Measurements from ENCODE around the gene TRAPPC12. TPM values are rescaled to one million over a fixed set of nuclear protein-coding genes. Genes with fewer than 3 reads are reported as not detected.
"Not testable (repeated sequence)": the region's sequence is repeated elsewhere in the genome, so short reads cannot be mapped to it uniquely, and the experiment has no call there.

The TRAPPC12 gene
- total RNA-seq, 1 donor from 2014 or later: 133 TPM

DNA sequence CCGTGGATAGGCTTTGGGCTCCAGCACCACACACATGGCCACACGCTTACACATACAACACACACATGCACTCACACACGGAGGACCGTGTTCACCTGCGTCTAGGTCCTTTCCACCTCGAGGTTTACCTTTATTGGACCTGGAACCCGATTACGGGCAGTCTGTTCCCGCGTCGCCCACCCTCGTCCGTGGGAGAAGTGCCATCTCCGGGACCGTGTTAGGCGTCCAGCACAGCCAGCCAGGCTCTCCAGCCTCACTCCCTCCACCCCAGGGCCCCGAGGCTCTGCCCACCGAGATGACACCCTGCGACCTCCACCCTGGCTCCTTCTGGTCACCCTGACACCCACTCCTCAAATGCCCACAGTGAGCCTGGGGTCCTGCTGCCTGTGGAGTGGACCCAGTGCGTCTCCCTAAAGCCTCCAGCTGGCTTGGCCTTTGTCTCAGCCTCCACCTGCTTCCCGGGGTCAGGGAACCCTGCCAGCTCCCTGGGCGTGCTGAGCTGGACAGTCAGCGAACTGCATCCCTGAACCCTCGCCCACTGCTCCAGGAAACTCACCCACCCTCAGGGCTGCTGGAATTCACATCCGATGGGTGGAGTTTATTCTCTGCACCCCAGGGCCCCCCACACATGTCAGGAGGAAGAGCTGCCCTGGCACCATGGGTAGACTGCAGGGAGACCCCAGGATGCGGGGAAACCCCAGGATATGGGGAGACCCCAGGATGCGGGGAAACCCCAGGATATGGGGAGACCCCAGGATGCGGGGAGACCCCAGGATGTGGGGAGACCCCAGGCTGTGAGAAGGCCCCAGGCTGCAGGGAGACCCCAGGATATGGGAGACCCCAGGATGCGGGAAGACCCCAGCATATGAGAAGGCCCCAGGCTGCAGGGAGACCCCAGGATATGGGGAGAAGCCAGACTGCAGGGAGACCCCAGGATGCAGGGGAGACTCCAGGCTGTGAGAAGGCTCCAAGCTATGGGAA is 106.8 kb downstream of the TRAPPC12 start:
- DNase-seq (ENCODE audit: low spot score): no peak

DNA sequence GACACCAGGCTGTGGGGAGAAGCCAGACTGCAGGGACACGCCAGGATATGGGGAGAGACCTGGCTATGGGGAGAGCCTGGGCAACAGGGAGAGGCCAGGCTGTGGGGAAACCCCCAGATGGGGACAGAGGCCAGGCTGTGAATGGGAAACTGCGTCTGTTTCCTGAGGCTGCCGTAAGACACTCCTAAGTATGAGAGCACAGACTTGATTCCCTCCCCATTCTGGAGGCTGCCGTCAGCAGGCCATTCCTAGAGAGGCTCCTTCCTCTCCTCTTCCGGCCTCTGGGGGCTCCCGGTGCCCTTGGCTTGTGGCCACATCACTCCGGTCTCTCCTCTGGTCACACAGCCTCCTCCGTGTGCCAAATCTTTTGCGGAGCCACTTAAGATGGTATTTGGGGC is 107.5 kb downstream of the TRAPPC12 start:
- no peak for DNase-seq (ENCODE audit: low spot score)

DNA sequence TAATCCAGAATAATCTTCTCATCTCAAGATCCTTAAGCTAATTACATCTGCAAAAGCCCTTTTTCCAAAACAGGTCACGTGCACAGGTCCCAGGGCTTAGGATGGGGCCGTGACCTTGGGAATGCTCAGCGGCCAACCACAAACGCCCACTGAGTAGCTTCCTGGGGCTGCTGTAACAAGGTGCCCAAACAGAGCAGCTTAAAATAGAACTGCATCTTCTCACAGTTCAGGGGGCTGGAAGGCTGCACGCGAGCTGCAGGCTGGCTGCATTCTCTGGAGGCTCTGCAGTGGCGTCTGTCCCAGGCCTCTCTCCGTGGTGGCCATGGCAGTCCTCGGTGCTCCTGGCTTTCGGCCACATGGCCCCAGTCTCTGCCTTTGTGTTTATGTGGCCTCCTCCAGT is 107.9 kb downstream of the TRAPPC12 start:
- no peak for DNase-seq (ENCODE audit: low spot score)

DNA sequence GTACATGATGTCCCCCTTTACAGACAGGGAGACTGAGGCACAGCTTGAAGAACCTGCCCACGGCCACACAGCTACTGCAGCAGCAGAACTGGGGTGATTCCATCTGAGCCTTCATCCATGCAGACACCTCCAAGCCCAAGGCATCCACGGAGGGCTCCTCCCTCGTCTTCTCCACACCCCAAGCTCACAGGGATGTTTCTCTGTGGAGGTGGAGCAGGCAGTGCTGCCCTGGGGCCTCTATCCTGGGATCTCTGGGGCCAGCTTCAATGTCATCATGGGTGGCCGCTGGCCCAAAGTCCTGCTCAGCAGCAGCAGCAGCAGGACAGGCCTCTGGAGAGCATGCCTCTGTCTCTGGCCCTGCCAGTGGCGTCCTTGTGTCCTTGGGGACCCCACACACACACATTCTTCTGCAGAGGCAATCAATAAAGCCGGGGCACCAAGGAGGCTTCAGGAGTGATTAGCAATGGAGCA is 108.6 kb downstream of the TRAPPC12 start:
- no peak for DNase-seq (ENCODE audit: low spot score)

DNA sequence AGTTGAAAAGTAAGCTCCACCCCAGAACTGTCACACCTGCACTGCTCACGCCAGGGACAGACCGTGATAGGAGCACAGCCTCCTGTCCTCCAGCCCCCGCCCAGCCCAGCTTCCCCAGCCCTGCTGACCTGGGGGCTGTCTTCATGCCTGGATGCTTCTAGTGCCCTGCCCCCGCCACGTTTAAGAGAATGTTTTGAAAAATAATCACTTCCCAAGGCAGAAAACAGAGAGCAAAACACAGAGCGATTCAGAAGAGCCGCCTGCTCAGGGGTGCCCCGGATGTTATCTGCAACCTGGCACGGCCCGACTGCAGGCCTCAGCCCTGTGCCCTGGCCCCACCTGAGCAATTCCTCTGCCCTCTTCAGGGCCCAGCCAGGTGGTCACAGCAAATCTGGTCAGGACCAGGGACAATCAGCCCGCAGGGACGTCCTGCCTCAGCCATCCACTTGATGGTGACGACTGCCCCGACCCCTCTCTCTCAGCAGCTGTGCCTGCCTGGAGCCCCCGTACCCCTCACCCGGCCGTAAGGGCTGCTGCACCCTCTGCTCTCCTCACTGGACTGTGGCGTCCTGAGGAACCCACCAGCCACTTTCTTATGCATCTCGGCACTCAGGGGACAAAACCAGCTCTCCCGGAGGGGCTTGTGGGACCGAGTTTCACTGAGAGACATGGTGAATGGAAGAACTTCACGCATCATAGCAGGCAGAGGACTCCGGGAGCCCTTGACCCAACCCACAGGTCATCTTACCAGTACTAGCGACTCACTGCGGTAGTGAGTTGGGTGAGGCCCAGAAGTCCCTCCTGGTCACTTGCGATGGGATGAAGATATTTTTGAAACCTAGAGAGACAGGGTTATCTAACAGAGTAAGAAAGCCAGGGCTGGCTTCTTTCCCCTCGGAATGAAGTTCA is 109.6 kb downstream of the TRAPPC12 start:
- peak; percentile 8 for DNase-seq (ENCODE audit: low spot score)

DNA sequence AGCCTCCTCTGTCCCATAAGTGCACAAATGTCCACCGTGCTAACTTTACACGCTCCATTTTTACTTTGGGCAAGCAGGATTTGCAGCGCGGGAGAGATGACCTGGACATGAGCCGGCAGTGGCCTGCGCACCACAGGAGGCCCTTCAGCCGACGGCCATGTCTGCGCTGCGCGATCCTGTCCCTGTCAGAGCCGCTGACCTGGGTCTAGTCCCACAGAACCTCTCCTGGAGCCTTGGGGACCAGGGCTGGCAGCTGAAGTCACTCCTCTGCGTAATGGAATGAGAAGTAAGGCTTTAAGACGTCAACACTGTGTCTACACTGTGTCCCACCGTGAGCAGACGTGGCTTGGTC is 110.2 kb downstream of the TRAPPC12 start:
- DNase-seq (ENCODE audit: low spot score): no peak

DNA sequence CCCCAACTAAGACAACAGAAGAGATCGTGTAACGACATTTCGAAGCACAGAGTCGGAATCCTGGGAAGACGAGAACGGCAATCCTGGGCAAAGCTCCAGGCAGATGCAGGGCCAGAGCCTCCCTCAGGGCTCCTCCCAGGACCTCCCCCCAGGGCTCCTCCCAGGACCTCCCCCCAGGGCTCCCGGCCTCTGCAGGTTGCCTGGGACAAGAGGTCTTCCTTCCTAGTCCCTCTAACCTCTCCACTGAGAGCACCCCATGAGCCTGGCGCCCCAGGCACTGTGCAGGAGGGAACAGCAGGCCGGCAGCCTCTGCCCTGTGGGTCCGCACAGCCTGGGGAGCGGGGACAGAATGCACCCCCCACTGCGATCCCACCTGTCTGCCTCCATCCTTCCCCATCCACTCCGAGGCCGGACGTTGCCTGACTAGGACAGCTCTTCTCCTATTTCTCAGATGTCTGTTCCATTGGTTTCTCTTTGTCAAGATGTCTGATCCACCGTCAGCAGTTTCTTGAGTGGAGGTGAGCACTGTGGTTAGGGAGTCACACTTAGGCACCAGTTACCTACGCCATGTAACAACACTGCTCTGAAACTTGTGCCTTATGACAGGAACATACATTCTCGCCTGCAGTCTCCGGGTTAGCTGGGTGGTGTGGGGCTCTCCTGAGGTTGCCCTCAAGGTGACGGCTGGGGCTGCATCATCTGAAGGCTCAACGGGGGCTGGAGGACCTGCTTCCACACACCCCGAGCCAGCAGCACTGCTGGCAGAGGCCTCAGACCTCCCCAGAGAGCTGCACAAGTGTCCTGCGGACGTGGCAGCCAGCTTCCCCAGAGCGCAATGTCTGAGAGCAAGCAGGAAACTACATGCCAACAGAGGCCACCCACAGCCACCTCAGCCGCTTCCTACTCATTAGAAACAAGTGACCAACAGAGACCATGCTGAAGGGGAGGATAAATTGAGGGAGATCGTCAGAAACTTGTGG is 111.0 kb downstream of the TRAPPC12 start:
- no peak for DNase-seq (ENCODE audit: low spot score)

DNA sequence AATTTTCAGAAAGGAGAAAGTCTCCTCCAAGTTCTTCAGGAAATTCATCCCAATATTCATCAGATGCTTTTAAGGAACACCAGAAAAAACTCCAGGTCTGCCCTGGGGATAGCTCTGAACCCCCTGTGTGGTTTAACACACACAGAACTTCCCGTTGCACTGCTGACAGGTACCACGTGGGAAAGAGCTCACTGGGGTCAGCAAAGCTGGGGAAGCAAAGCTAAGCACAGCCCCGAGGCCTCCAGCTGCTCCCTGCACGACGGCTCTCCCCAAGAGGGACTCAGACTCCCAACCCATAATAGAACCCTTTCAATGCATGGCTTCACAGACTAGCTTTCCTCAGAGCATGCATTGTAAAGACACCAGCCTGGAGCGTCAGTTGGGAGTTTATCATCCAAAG is 111.8 kb downstream of the TRAPPC12 start:
- DNase-seq (ENCODE audit: low spot score): no peak

DNA sequence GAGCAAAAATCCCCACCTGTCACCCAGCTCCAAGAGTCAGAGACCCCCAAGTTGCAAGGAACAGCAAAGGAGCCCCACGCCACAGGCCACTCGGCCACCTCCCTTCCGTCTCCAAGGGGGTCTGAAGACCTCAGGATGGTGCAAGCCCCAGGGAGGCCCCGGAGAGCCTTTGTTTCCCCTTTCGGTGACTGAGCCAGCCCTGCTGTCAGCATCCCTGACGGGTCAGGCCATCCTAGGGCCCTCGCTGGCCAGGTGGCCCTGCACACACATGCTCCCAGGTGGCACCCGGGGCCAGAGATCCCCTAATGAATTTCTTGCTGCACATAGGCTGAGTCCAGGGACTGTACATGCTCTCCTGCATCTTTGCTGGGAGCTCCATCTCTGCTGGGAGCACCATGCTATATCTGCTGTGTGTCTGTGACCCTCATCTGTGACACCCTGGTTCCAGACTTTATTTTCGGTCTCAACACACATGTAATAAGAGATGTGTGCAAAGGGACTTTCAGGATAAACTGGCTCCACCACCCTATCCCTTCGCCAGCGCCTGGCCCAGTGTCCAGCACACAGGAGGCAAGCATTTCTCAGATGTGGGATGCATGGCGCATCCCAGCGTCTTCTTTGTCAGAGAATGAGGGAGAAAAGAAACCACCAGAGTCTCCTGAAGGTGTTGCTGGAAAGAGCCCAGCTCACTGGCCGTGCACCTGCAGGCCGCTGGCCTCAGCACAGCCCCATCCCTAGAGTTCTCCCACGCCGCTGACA is 112.4 kb downstream of the TRAPPC12 start:
- no peak for DNase-seq (ENCODE audit: low spot score)

DNA sequence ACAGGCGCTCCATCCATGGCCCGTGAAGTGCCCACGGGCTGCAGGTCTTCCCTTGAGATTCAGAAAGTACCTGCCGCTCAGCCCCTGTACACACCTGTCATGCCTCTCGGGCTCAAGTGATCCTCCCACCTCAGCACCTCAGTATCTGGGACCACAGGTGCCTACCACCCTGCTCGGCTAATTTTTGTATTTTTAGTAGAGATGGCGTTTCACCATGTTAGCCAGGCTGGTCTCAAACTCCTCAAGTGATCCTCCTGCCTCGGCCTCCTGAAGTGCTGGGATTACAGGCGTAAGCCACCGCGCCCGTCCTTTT is 112.9 kb downstream of the TRAPPC12 start:
- DNase-seq (ENCODE audit: low spot score): not testable (repeated sequence)

DNA sequence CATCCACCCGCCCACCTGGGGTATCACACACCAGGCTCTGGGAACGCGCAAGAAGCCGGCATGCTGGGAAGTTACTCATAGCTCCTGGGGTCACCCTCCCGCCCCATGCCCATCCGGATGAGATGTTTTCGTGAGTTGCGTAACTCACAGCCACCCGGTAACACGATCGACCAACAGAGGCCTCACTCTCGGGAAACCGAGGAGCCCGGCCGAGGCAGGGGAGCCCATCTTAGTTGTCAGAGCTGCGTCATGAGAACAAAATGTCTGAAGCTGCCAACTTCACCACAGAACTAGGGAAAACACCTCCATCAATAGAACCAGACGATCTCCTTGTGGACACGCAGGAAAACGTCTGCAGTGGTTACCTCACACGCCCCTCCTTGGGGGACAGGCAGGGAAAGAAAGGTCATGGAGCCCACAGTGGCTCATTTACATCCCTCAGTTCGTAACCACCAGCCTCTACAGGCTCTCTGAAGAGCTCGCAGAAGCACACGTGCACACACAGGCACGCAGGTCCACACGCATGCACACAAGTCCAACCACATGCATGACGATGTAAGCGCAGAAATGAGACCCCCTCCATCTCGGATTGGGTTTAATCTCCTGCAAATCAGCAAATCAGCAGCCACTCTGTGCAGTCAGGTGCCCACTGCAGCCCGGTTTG is 113.6 kb downstream of the TRAPPC12 start:
- DNase-seq (ENCODE audit: low spot score): no peak

DNA sequence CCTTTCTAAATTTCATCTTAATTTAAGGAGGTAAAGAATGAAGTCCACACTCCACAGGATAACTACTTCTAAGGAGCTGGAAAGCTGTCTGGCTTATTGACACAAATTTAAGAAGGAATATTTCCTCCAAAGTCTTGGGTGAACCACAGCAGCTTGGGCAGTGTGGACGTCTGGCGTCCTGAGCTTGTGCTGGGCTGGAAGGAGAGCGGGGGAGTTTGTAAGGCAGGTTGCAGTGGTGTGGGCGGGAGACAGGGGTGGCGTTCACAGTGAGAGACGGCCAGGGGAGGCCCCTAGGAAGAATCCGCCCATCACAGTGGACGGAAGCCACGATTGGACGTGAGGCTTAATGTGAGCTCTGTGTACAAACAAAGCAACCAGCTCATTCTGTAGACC is 114.1 kb downstream of the TRAPPC12 start:
- DNase-seq (ENCODE audit: low spot score): peak; percentile 63

DNA sequence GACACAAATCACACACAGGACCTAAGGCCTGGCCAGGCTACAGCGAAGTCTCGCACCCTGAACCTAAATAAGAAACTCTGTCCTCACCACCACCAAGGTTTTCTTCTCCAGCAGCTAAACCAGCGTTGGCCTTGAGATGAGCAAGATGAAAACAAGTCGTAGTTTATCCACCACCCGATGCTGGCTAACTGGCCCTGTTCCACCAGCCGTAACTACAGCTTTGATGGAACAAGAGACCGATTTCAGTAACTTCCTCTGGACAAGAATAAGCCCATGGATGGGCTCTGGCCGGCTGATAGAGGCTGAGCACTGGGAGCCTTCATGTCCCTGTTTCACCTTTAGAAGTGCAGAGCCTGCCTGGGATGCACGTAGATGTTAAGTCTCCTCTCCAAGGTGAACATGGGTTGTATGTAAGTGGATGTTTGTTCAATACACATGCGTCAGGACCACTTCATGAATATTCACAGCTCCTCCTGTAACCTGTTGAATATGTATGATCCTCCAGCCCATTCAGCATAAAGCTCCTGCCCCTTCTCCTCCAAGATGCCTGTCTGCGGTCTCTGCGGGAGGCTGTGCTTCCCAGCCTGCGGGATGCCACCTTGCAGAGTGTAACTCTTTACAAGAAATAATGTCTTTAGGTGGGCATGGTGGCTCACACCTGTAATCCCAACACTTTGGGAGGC is 115.6 kb downstream of the TRAPPC12 start:
- DNase-seq (ENCODE audit: low spot score): no peak

DNA sequence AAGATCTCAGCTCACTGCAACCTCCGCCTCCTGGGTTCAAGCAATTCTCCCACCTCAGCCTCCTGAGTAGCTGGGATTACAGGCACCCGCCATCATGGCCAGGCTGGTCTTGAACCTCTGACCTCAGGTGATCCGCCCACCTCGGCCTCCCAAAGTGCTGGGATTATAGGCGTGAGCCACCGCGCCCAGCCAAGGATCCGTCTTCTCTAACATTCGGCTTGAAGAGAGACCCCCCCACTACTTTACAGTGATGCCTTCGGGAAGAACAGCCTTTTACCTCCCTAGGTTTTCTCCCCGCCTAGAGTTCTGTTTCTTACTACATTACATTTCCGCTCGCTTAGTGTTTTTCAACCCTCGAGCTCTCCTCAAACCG is 117.2 kb downstream of the TRAPPC12 start:
- not testable (repeated sequence) for DNase-seq (ENCODE audit: low spot score)

DNA sequence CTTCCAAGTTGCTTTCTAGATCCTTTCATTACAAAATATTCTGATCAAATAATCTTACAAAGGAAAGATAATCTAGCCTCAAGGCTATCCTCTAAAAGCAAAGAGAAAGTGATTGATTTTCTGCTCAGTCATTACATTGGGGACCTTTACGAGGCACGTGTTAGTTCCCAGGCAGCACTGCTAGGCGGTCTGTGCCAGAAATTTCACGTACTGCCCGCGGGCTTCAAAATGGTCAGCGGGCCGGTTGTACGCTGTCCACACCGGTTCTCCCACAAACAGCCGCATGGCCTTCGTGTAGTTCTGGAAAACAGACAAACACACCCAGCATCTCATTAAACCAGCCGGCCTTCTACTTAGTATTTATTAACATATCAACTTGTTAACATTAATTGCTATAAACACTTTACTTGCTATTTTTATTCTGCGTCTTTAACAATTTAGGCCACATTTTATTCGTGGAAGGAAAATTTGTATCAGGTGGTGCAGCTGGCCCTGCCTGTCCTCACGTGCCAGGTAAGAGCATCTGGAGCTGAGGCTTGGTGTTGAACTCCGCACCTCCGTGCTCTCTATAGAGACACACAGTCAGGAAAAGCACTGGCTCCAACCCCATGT is 119.4 kb downstream of the TRAPPC12 start:
- DNase-seq (ENCODE audit: low spot score): no peak

DNA sequence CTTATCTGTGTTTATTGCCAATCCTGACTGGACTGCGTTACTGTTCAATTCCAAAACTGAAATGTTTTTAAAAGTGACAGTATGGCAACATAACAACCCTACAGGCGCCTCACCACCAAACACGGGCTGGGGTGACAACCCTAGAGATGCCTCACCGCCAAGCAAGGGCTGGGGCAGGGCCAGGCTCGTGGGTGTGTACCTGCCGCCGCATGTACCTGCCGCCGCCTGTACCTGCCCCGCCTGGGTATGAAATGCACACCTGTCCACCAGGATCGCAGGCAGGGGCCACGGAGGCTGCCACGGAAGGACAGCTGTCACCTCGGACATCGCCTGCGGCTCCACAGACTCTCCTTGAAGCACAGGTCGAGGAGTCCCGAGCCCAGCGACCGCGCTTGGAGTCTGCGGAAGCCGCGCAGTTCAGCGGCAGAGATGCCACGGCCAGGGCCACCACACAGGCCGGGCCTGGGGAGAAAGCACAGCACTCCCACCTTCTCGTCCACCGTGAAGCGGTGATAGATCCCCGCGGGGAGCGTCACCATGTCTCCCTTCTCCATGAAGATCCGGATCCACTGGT is 120.9 kb downstream of the TRAPPC12 start:
- DNase-seq (ENCODE audit: low spot score): no peak

DNA sequence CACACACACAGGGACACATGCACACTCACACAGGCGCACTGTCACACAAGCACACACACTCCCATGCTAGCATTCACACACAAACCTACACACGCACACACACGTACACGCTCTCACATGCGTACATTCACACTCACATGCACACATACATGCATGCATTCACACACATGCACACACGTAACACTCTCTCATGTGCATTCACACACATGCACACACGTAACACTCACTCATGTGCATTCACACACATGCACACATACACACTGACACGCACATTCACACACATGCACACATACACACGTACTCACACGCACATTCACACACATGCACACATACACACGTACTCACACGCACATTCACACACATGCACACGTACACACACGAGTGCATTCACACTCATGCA is 123.6 kb downstream of the TRAPPC12 start:
- no peak for DNase-seq (ENCODE audit: low spot score)

DNA sequence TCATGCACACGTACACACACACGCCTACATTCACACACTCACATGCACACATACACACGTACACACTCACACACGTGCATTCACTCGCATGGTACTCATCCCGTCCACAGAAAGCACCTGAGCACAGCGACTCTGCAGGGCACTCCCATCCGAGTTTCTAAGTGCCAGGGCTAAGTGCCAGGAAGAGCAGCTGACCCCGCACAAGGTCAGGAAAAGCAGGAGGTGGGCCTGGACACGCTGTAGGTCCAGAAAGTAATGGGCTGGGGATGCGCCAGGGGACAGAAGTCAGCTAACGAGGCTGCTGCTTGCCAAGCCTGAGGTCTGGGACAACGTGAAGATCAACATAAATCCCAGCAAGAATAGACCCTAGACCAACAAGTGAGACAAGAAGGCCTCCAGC is 124.0 kb downstream of the TRAPPC12 start:
- no peak for DNase-seq (ENCODE audit: low spot score)

DNA sequence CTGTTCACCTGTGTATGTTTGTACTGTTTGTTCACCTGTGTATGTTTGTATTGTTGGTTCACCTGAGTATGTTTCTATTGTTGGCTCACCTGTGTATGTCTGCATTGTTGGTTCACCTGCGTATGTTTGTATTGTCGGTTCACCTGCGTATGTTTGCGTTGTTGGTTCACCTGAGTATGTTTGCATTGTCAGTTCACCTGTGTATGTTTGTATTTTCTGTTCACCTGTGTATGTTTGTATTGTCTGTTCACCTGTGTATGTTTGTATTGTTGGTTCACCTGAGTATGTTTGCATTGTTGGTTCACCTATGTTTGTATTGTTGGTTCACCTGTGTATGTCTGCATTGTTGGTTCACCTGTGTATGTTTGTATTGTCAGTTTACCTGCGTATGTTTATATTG is 125.2 kb downstream of the TRAPPC12 start:
- no peak for DNase-seq (ENCODE audit: low spot score)
